Measurements from ENCODE around the gene SLX9. TPM values are rescaled to one million over a fixed set of nuclear protein-coding genes. Genes with fewer than 3 reads are reported as not detected.

Gene SLX9
- total and polyA plus RNA-seq, 3 experiments from 2014 or later = 14.3 to 71.1 (median 68.1) TPM

- Mint-ChIP-seq H3K4me3 (no peak overlapping the region), H3K36me3 (no peaks in the 10 kb centered on the region), H3K27me3 (no peaks in the 10 kb centered on the region), H3K27ac (no peak overlapping the region), H3K4me1 (no peaks in the 10 kb centered on the region), H3K9me3 (no peaks in the 10 kb centered on the region)
- Histone ChIP-seq H3K4me3 (ENCODE audit: low read length) (no peak overlapping the region), H3K36me3 (ENCODE audit: insufficient read depth, low read length) (no peaks in the 10 kb centered on the region), H3K9me3 (ENCODE audit: low read length) (no peaks in the 10 kb centered on the region), H3K27me3 (ENCODE audit: insufficient read depth, low read length, poor library complexity, severe bottlenecking) (no peaks in the 10 kb centered on the region), H3K27ac (ENCODE audit: low read depth, low read length) (no peak overlapping the region), H3K4me1 (ENCODE audit: insufficient read depth, low read length) (no peaks in the 10 kb centered on the region)
- POLR2A ChIA-PET = no interaction called here
- CTCF ChIA-PET = no interaction called here
- no peak for DNase-seq
These were observed 50.3 kb downstream of the SLX9 start for GRCh38 chr21:44989943-44990780.

- Histone ChIP-seq H3K36me3 (ENCODE audit: insufficient read depth, low read length) (no peaks in the 10 kb centered on the region), H3K27ac (ENCODE audit: low read depth, low read length) (no peak overlapping the region), H3K27me3 (ENCODE audit: insufficient read depth, low read length, poor library complexity, severe bottlenecking) (no peaks in the 10 kb centered on the region), H3K4me1 (ENCODE audit: insufficient read depth, low read length) (no peaks in the 10 kb centered on the region), H3K9me3 (ENCODE audit: low read length) (no peaks in the 10 kb centered on the region), H3K4me3 (ENCODE audit: low read length) (no peak overlapping the region)
- H3K4me3 Mint-ChIP-seq = no peak overlapping the region
- DNase-seq = no peak
- H3K27me3 Mint-ChIP-seq = no peaks in the 10 kb centered on the region
- CTCF ChIA-PET = no interaction called here
- no peaks in the 10 kb centered on the region for H3K9me3 Mint-ChIP-seq
- H3K27ac Mint-ChIP-seq = peak overlapping the region in 1 of 8 donors; percentile 65
- H3K36me3 Mint-ChIP-seq = no peaks in the 10 kb centered on the region
- POLR2A ChIA-PET = no interaction called here
- H3K4me1 Mint-ChIP-seq = no peaks in the 10 kb centered on the region
These were observed 51.1 kb downstream of the SLX9 start for GRCh38 chr21:44990921-44991320.

DNA sequence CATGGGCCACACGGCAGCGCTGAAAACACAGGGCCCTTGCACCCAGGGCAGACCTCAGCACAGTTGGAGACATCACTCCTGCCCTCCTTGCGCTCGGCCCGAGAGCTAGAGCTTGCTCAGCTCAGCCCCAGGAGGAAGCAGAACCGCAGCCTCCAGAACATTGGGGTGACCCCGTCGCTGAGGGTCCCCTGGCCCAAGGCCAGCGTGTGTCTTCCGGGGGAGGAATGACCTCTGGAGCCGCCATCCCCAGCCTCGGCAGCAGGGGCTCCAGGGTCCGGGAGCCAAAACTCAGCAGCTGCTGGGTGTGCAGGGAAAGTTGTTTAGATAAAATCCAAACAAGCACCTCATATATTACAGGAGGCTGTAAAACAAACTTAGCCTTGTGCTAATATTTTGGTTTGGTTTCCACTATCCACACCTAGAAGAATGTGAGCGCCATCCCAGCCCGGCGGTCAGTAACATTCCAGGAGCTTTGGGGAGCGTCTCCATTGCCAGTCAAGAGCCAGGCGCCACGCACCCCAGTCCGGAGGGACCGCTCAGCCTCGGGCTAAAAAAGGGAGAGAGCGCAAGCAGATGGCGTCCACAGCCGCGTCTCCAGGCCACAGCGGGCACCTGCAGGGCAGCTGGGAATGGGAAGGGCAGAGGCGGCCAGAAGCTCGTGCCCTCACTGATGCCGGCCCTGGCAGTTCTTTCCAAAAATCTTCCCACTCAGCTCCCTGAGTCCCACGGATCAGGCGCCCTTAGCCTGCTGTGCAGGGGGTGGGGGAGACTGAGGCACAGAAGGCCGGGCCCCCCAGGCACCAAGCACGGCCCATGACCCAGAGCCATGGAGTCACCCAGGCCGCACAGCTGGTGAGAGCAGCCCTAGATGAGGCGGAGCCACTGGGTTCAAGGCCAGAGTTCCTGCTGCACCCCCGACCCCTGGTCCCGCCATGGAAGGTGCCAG lies 52.0 kb downstream of the SLX9 start:
- no peak overlapping the region for H3K4me3 Mint-ChIP-seq
- H3K36me3 Mint-ChIP-seq = no peaks in the 10 kb centered on the region
- Histone ChIP-seq H3K4me3 (ENCODE audit: low read length) (no peak overlapping the region), H3K4me1 (ENCODE audit: insufficient read depth, low read length) (no peaks in the 10 kb centered on the region), H3K36me3 (ENCODE audit: insufficient read depth, low read length) (no peaks in the 10 kb centered on the region), H3K9me3 (ENCODE audit: low read length) (no peaks in the 10 kb centered on the region), H3K27me3 (ENCODE audit: insufficient read depth, low read length, poor library complexity, severe bottlenecking) (no peaks in the 10 kb centered on the region), H3K27ac (ENCODE audit: low read depth, low read length) (no peak overlapping the region)
- H3K27me3 Mint-ChIP-seq = no peaks in the 10 kb centered on the region
- CTCF ChIA-PET = no interaction called here
- no peak for DNase-seq
- H3K9me3 Mint-ChIP-seq = no peaks in the 10 kb centered on the region
- no peaks in the 10 kb centered on the region for H3K4me1 Mint-ChIP-seq
- H3K27ac Mint-ChIP-seq = no peak overlapping the region
- POLR2A ChIA-PET = no interaction called here

DNA sequence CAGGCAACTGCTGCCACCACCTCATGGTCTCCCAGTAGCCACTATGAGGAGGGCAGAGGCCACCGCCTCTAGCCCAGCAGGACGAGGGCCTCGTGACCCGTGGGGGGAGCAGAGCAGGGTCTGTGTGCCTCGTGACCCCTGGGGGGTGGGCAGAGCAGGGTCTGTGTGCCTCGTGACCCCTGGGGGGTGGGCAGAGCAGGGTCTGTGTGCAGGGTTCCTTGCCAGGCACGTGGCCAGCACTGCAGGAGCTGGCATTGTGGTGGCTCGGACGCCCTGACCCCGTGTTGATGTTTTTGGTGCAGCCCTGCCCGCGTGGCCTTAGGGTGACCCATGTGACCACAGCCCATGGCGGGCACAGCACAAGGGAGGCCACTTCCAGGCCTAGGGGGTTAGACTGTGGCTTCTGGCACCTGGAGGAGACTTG lies 52.8 kb downstream of the SLX9 start:
- no peak overlapping the region for H3K27ac ChIP-seq (ENCODE audit: low read depth, low read length)
- Mint-ChIP-seq H3K9me3 (no peaks in the 10 kb centered on the region), H3K27ac (no peak overlapping the region), H3K27me3 (no peaks in the 10 kb centered on the region), H3K4me3 (no peak overlapping the region), H3K36me3 (no peaks in the 10 kb centered on the region), H3K4me1 (no peaks in the 10 kb centered on the region)
- no peaks in the 10 kb centered on the region for H3K4me1 ChIP-seq (ENCODE audit: insufficient read depth, low read length)
- no peaks in the 10 kb centered on the region for H3K9me3 ChIP-seq (ENCODE audit: low read length)
- DNase-seq = no peak
- POLR2A ChIA-PET = no interaction called here
- H3K27me3 ChIP-seq (ENCODE audit: insufficient read depth, low read length, poor library complexity, severe bottlenecking) = no peaks in the 10 kb centered on the region
- CTCF ChIA-PET = no interaction called here
- no peak overlapping the region for H3K4me3 ChIP-seq (ENCODE audit: low read length)
- H3K36me3 ChIP-seq (ENCODE audit: insufficient read depth, low read length) = no peaks in the 10 kb centered on the region

DNA sequence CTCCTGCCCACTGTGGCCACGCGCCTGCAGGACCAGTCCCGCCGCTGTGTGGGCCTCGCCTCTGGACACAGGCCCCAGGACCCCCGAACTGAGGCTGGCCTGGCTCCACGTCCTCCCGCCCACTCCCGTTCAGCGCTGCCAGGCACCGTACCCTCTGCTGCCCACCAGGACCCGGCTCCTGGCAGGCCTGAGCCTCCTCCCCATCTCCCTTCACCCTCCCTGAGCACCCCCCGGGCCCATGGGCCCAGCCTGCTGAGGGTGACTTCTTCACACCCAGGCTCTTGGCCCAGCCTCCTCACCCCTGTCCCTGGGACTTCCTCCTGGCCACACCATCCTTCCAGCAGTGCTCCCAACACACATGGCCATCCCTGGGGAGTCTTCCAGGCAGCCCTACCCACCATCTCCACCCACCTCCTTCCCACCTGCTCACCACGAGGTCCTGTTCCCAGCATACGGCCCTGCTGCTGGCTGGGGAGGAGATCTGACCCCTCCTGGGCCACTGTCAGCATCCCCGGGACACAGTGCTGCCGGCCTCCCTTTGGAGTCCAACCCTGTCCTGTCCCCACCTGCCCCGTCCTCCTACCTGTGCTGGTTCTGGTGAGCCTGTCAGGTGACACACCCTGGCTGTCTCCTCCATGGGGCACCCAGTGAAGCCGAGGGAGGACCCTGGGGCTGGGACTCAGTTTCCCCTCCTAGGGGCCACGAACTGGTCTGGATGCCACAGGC lies 53.7 kb downstream of the SLX9 start:
- Histone ChIP-seq H3K27ac (ENCODE audit: low read depth, low read length) (no peak overlapping the region), H3K9me3 (ENCODE audit: low read length) (no peaks in the 10 kb centered on the region), H3K4me3 (ENCODE audit: low read length) (no peak overlapping the region), H3K4me1 (ENCODE audit: insufficient read depth, low read length) (no peaks in the 10 kb centered on the region), H3K27me3 (ENCODE audit: insufficient read depth, low read length, poor library complexity, severe bottlenecking) (no peaks in the 10 kb centered on the region), H3K36me3 (ENCODE audit: insufficient read depth, low read length) (no peaks in the 10 kb centered on the region)
- no peak for DNase-seq
- H3K36me3 Mint-ChIP-seq = no peaks in the 10 kb centered on the region
- no peak overlapping the region for H3K27ac Mint-ChIP-seq
- H3K4me3 Mint-ChIP-seq = no peak overlapping the region
- POLR2A ChIA-PET = no interaction called here
- CTCF ChIA-PET = no interaction called here
- H3K9me3 Mint-ChIP-seq = no peaks in the 10 kb centered on the region
- no peaks in the 10 kb centered on the region for H3K4me1 Mint-ChIP-seq
- H3K27me3 Mint-ChIP-seq = no peaks in the 10 kb centered on the region

- H3K27ac Mint-ChIP-seq = no peak overlapping the region
- ChIA-PET CTCF (no interaction called here), POLR2A (no interaction called here)
- no peak for DNase-seq
- no peak overlapping the region for H3K4me3 Mint-ChIP-seq
- no peak overlapping the region for H3K4me3 ChIP-seq (ENCODE audit: low read length)
- no peaks in the 10 kb centered on the region for H3K4me1 ChIP-seq (ENCODE audit: insufficient read depth, low read length)
- H3K36me3 Mint-ChIP-seq = no peaks in the 10 kb centered on the region
- no peaks in the 10 kb centered on the region for H3K9me3 Mint-ChIP-seq
- H3K27me3 ChIP-seq (ENCODE audit: insufficient read depth, low read length, poor library complexity, severe bottlenecking) = no peaks in the 10 kb centered on the region
- no peaks in the 10 kb centered on the region for H3K9me3 ChIP-seq (ENCODE audit: low read length)
- peaks cover 0 to 2% of the 10 kb centered on the region in 2 donors for H3K27me3 Mint-ChIP-seq
- no peaks in the 10 kb centered on the region for H3K4me1 Mint-ChIP-seq
- no peaks in the 10 kb centered on the region for H3K36me3 ChIP-seq (ENCODE audit: insufficient read depth, low read length)
- H3K27ac ChIP-seq (ENCODE audit: low read depth, low read length) = no peak overlapping the region
These were observed 54.3 kb downstream of the SLX9 start for GRCh38 chr21:44994047-44994694.

GRCh38 chr21:44994695-44995342 lies 55.0 kb downstream of the SLX9 start:
- no peaks in the 10 kb centered on the region for H3K9me3 Mint-ChIP-seq
- H3K4me3 Mint-ChIP-seq = no peak overlapping the region
- no peaks in the 10 kb centered on the region for H3K36me3 Mint-ChIP-seq
- H3K9me3 ChIP-seq (ENCODE audit: low read length) = no peaks in the 10 kb centered on the region
- peaks cover 0 to 6% of the 10 kb centered on the region in 2 donors for H3K27me3 Mint-ChIP-seq
- POLR2A ChIA-PET = no interaction called here
- no peak overlapping the region for H3K27ac ChIP-seq (ENCODE audit: low read depth, low read length)
- no peak overlapping the region for H3K27ac Mint-ChIP-seq
- DNase-seq = no peak
- H3K27me3 ChIP-seq (ENCODE audit: insufficient read depth, low read length, poor library complexity, severe bottlenecking) = no peaks in the 10 kb centered on the region
- H3K4me1 Mint-ChIP-seq = no peaks in the 10 kb centered on the region
- no peaks in the 10 kb centered on the region for H3K36me3 ChIP-seq (ENCODE audit: insufficient read depth, low read length)
- H3K4me3 ChIP-seq (ENCODE audit: low read length) = no peak overlapping the region
- H3K4me1 ChIP-seq (ENCODE audit: insufficient read depth, low read length) = no peaks in the 10 kb centered on the region
- CTCF ChIA-PET = no interaction called here

All from CD8-positive, alpha-beta memory T cell (primary cell).